Measurements from ENCODE around the gene FAM117B. TPM values are rescaled to one million over a fixed set of nuclear protein-coding genes. Genes with fewer than 3 reads are reported as not detected.

Gene FAM117B
- total RNA-seq, 3 donors from 2014 or later = 9.2 to 12.0 (median 10.8) TPM

- H3K36me3 Mint-ChIP-seq (ENCODE audit: insufficient read depth) = no peaks in the 10 kb centered on the region
- H3K4me1 Mint-ChIP-seq (ENCODE audit: low read depth) = peaks cover 2% of the 10 kb centered on the region
- ATAC-seq (no peak), DNase-seq (no peak)
- no peak overlapping the region for H3K4me3 Mint-ChIP-seq
- H3K27me3 Mint-ChIP-seq (ENCODE audit: low read depth) = no peaks in the 10 kb centered on the region
- H3K9me3 Mint-ChIP-seq = no peaks in the 10 kb centered on the region
These were observed 10.6 kb upstream of the FAM117B start for GRCh38 chr2:202624133-202624532.

GRCh38 chr2:202627042-202627441 is 7.7 kb upstream of the FAM117B start:
- H3K4me1 Mint-ChIP-seq (ENCODE audit: low read depth) = peaks cover 2% of the 10 kb centered on the region
- DNase-seq (no peak), ATAC-seq (no peak)
- H3K27me3 Mint-ChIP-seq (ENCODE audit: low read depth) = no peaks in the 10 kb centered on the region
- no peak overlapping the region for H3K4me3 Mint-ChIP-seq
- no peaks in the 10 kb centered on the region for H3K36me3 Mint-ChIP-seq (ENCODE audit: insufficient read depth)
- H3K9me3 Mint-ChIP-seq = no peaks in the 10 kb centered on the region

- Mint-ChIP-seq H3K36me3 (ENCODE audit: insufficient read depth) (no peaks in the 10 kb centered on the region), H3K4me1 (ENCODE audit: low read depth) (peaks cover 8% of the 10 kb centered on the region), H3K9me3 (no peaks in the 10 kb centered on the region), H3K27me3 (ENCODE audit: low read depth) (no peaks in the 10 kb centered on the region), H3K4me3 (no peak overlapping the region)
- DNase-seq (no peak), ATAC-seq (no peak)
These were observed 6.0 kb upstream of the FAM117B start for GRCh38 chr2:202628646-202629198.

DNA sequence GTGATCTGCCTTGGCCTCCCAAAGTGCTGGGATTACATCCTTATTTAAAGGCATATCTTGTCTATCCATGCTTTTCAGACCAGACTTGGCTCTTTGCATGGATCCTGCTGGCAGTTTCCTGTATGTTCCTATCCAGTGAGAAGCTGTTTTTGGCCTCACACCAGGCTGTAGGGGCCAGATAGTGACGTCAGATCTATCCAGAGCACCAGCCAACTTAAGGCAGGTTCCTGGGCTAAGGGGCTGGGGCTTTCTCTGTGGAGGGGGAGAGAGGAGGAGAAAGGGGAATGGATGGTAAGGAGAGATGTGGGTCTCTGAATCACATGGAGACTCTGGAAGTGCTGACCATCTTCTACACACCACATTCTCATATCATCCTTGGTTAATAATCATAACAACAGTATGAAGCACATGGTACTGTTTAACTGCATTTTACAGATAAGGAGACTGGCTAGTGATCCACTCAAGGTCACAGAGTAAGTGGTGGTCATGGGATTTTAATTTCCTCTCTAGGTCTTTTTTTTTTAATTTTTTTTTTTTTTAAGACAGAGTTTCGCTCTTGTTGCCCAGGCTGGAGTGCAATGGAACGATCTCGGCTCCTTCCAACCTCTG is 2.0 kb upstream of the FAM117B start:
- ATAC-seq (no peak), DNase-seq (no peak)
- Mint-ChIP-seq H3K27me3 (ENCODE audit: low read depth) (no peaks in the 10 kb centered on the region), H3K36me3 (ENCODE audit: insufficient read depth) (no peaks in the 10 kb centered on the region), H3K4me1 (ENCODE audit: low read depth) (peaks cover 27% of the 10 kb centered on the region), H3K9me3 (no peaks in the 10 kb centered on the region), H3K4me3 (no peak overlapping the region)

DNA sequence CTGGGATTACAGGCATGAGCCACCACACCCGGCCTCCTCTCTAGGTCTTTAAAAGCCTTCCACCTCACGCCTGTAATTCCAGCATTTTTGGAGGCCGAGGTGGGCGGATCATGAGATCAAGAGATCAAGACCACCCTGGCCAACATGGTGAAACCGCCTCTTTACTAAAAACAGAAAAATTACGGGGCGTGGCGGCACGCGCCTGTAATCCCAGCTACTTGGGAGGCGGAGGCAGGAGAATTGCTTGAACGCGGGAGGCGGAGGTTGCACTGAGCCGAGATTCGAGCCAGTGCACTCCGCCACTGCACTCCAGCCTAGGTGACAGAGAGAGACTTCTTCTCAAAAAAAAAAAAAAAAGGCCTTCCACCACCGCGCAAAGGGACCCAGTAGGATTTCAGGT is 1.3 kb upstream of the FAM117B start:
- Mint-ChIP-seq H3K36me3 (ENCODE audit: insufficient read depth) (no peaks in the 10 kb centered on the region), H3K9me3 (no peaks in the 10 kb centered on the region), H3K4me1 (ENCODE audit: low read depth) (peaks cover 32% of the 10 kb centered on the region), H3K27me3 (ENCODE audit: low read depth) (no peaks in the 10 kb centered on the region), H3K4me3 (peak overlapping the region; percentile 88)
- no peak for DNase-seq
- ATAC-seq = no peak

DNA sequence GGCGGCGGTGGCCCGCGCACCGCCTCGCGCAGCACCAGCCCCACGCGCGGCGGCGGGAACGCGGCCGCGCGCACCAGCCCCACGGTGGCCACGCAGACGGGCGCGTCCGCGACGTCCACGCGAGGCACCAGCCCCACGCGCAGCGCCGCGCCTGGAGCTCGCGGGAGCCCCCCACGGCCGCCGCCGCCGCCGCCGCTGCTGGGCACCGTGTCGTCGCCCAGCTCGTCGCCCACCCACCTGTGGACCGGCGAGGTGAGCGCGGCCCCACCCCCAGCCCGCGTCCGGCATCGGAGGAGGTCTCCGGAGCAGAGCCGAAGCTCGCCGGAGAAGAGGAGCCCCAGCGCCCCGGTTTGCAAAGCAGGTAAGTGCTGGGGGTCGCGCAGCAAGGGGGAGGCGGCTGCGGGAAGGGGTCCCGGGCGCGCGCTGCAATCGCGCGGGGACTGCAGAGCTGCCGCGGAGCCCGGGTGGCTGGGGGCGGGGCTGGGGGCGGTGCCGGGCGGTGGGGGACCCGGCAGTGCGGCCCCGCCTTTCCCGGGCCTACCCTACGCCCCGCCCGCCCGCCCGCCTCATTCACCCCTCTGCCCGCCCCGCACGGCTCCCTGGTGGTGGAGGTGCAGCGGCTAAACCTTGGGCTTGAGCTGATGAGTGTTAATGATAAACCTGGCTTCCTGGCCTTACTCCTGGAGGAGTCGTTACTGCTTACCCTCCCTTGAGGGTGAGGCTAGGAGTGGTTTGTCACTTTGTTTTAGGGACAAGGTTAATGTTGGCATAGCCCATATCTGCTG is 851 bp downstream of the FAM117B start:
- ATAC-seq = peak; percentile 50 to 57
- Mint-ChIP-seq H3K27me3 (ENCODE audit: low read depth) (no peaks in the 10 kb centered on the region), H3K4me3 (peak overlapping the region; percentile 88), H3K4me1 (ENCODE audit: low read depth) (peaks cover 51% of the 10 kb centered on the region), H3K36me3 (ENCODE audit: insufficient read depth) (no peaks in the 10 kb centered on the region), H3K9me3 (no peaks in the 10 kb centered on the region)
- peak; percentile 84 for DNase-seq

DNA sequence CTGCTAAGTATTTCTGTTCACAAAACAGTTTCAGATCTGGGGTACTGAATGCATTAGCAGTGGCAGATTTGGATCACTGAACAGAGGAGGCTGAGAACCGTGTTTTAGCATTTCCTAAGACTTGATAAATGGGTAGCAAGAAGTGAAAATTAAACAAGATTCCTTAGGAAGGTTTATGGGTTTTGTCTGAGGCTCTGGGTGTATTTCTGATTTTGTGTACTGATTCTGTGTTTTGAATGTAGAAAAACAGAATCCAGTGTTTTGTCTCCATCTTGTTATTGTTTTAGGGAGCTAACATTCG is 1.4 kb downstream of the FAM117B start:
- no peaks in the 10 kb centered on the region for H3K9me3 Mint-ChIP-seq
- no peaks in the 10 kb centered on the region for H3K27me3 Mint-ChIP-seq (ENCODE audit: low read depth)
- no peak for ATAC-seq
- H3K36me3 Mint-ChIP-seq (ENCODE audit: insufficient read depth) = no peaks in the 10 kb centered on the region
- peak overlapping the region; percentile 86 for H3K4me3 Mint-ChIP-seq
- peaks cover 57% of the 10 kb centered on the region for H3K4me1 Mint-ChIP-seq (ENCODE audit: low read depth)
- DNase-seq = no peak

DNA sequence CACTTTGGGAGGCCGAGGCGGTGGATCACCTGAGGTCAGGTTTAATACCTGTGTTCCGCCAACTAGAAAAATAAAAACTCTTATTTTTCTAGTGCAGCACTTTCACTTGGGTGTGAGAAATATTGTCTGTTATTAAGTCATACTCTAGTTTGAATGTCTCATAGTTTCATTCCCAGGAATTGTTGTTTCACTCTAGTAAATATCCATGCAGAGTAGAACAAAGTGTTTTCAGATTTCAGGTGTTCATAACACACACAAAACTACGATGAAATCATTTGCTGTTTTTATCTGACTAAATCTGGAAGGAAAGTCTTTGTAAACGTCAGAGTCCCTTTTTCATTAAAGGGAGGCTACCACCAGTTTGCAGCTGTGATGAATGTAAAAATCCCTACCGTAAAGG is 4.0 kb downstream of the FAM117B start:
- Mint-ChIP-seq H3K4me1 (ENCODE audit: low read depth) (peaks cover 56% of the 10 kb centered on the region), H3K4me3 (peak overlapping the region; percentile 51), H3K9me3 (no peaks in the 10 kb centered on the region), H3K36me3 (ENCODE audit: insufficient read depth) (no peaks in the 10 kb centered on the region), H3K27me3 (ENCODE audit: low read depth) (no peaks in the 10 kb centered on the region)
- ATAC-seq (peak; percentile 3 to 4), DNase-seq (no peak)

- Mint-ChIP-seq H3K27me3 (ENCODE audit: low read depth) (no peaks in the 10 kb centered on the region), H3K4me3 (peak overlapping the region; percentile 51), H3K4me1 (ENCODE audit: low read depth) (peaks cover 55% of the 10 kb centered on the region), H3K36me3 (ENCODE audit: insufficient read depth) (no peaks in the 10 kb centered on the region), H3K9me3 (no peaks in the 10 kb centered on the region)
- no peak for ATAC-seq
- no peak for DNase-seq
These were observed 4.5 kb downstream of the FAM117B start for GRCh38 chr2:202639231-202639630.

DNA sequence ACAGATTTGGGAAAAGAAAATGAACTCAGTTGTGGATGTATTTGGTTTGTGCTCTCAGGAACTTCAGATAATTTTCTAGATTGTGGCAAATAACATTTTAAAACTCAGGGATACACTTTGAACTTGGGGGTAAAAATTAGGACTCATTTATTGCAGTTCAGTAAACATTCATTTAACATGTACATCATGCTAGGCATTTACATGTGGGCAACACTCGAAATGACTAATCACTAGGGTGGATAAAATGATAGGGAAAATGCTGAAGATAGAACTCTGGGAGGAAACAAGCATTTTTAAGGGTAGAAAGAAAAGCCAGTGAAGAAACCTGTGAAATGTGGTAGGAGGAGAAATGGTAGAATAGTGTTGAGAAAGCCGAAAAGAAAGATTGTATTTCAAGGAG is 7.8 kb downstream of the FAM117B start:
- H3K27me3 Mint-ChIP-seq (ENCODE audit: low read depth) = no peaks in the 10 kb centered on the region
- H3K4me3 Mint-ChIP-seq = no peak overlapping the region
- no peak for DNase-seq
- no peaks in the 10 kb centered on the region for H3K9me3 Mint-ChIP-seq
- ATAC-seq = peak; percentile 4 to 22
- no peaks in the 10 kb centered on the region for H3K36me3 Mint-ChIP-seq (ENCODE audit: insufficient read depth)
- H3K4me1 Mint-ChIP-seq (ENCODE audit: low read depth) = peaks cover 62% of the 10 kb centered on the region

GRCh38 chr2:202643012-202643858 is 8.5 kb downstream of the FAM117B start:
- peaks cover 62% of the 10 kb centered on the region for H3K4me1 Mint-ChIP-seq (ENCODE audit: low read depth)

DNA sequence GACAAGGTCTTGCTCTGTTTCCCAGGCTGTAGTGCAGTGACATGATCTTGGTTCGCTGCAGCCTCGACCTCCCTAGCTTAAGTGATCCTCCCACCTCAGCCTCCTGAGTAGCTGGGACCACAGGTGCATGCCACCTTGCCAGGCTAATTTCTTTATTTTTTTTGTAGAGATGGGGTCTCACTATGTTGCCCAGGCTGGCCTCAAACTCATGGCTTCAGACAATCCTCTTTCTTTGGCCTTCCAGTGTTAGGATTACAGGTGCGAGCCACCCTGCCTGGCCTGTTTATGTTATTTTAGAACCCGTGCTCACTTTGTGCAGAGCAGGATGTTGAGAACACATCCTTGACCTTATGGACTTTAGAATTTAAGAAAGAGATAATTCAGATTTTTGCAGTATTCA is 17.4 kb downstream of the FAM117B start:
- Mint-ChIP-seq H3K36me3 (ENCODE audit: insufficient read depth) (peaks cover 1% of the 10 kb centered on the region), H3K4me1 (ENCODE audit: low read depth) (peaks cover 69% of the 10 kb centered on the region), H3K4me3 (no peak overlapping the region), H3K27me3 (ENCODE audit: low read depth) (no peaks in the 10 kb centered on the region), H3K9me3 (no peaks in the 10 kb centered on the region)
- no peak for DNase-seq
- no peak for ATAC-seq

More at GRCh38 chr2:202643012-202643858, 8.5 kb downstream of the FAM117B start:
- ATAC-seq (peak; percentile 19 to 22), DNase-seq (no peak)
- Mint-ChIP-seq H3K4me3 (peak overlapping the region; percentile 58), H3K9me3 (no peaks in the 10 kb centered on the region), H3K27me3 (ENCODE audit: low read depth) (no peaks in the 10 kb centered on the region), H3K36me3 (ENCODE audit: insufficient read depth) (no peaks in the 10 kb centered on the region)

- no peaks in the 10 kb centered on the region for H3K27me3 Mint-ChIP-seq (ENCODE audit: low read depth)
- H3K9me3 Mint-ChIP-seq = no peaks in the 10 kb centered on the region
- peaks cover 75% of the 10 kb centered on the region for H3K4me1 Mint-ChIP-seq (ENCODE audit: low read depth)
- no peak overlapping the region for H3K4me3 Mint-ChIP-seq
- ATAC-seq (no peak), DNase-seq (no peak)
- H3K36me3 Mint-ChIP-seq (ENCODE audit: insufficient read depth) = peaks cover 1% of the 10 kb centered on the region
These were observed 19.1 kb downstream of the FAM117B start for GRCh38 chr2:202653890-202654289.

DNA sequence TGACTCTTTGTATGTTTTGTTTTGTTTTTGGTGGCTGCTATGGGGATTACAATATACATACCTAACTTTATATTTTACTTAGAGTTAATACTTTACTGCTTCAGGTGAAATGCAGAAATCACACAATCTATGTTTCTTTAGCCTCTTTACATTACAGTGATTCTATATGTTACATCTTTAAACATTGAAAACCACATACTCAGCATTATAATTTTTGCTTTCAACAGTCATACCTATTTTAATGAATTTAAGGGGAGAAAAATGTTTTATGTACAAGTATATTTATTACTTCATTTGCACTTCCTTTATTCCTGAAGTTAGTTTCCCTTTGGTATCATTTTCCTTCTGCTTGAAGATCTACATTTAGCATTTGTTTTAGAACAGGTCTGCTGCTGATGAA is 23.1 kb downstream of the FAM117B start:
- Mint-ChIP-seq H3K9me3 (no peaks in the 10 kb centered on the region), H3K27me3 (ENCODE audit: low read depth) (no peaks in the 10 kb centered on the region), H3K36me3 (ENCODE audit: insufficient read depth) (peaks cover 1% of the 10 kb centered on the region), H3K4me1 (ENCODE audit: low read depth) (peaks cover 71% of the 10 kb centered on the region), H3K4me3 (peak overlapping the region; percentile 7)
- DNase-seq = no peak
- no peak for ATAC-seq

All from activated T-cell treated with anti-CD3 and anti-CD28 coated beads, Interleukin-2, amount 50 U/mL, for 4 hours (primary cell).